Measurements from ENCODE around the gene NUBPL.
"Not testable (repeated sequence)": the region's sequence is repeated elsewhere in the genome, so short reads cannot be mapped to it uniquely, and the experiment has no call there.

The NUBPL gene

GRCh38 chr14:31678421-31679249 lies 117.4 kb downstream of the NUBPL start:
- no peak for DNase-seq

GRCh38 chr14:31682768-31683167 lies 121.6 kb downstream of the NUBPL start:
- no peak for DNase-seq

GRCh38 chr14:31687726-31688125 lies 126.5 kb downstream of the NUBPL start:
- no peak for DNase-seq

- no peak for DNase-seq
Measured at GRCh38 chr14:31690056-31690455, 128.9 kb downstream of the NUBPL start.

- peak; percentile 27 for DNase-seq
Measured at GRCh38 chr14:31692376-31692781, 131.2 kb downstream of the NUBPL start.

- DNase-seq = no peak
Measured at GRCh38 chr14:31696378-31696777, 135.2 kb downstream of the NUBPL start.

GRCh38 chr14:31699809-31700208 lies 138.6 kb downstream of the NUBPL start:
- no peak for DNase-seq

- no peak for DNase-seq
Measured at GRCh38 chr14:31700282-31701074, 139.3 kb downstream of the NUBPL start.

- no peak for DNase-seq
Measured at GRCh38 chr14:31702130-31702529, 140.9 kb downstream of the NUBPL start.

- no peak for DNase-seq
Measured at GRCh38 chr14:31703056-31703455, 141.9 kb downstream of the NUBPL start.

GRCh38 chr14:31705731-31706130 lies 144.5 kb downstream of the NUBPL start:
- no peak for DNase-seq

GRCh38 chr14:31708661-31709060 lies 147.5 kb downstream of the NUBPL start:
- not testable (repeated sequence) for DNase-seq

GRCh38 chr14:31712244-31713127 lies 151.3 kb downstream of the NUBPL start:
- DNase-seq = no peak

- DNase-seq = no peak
Measured at GRCh38 chr14:31716208-31716607, 155.0 kb downstream of the NUBPL start.

GRCh38 chr14:31717294-31718085 lies 156.3 kb downstream of the NUBPL start:
- DNase-seq = no peak

GRCh38 chr14:31718585-31718984 lies 157.4 kb downstream of the NUBPL start:
- DNase-seq = no peak

GRCh38 chr14:31718985-31719384 lies 157.8 kb downstream of the NUBPL start:
- DNase-seq = no peak

- DNase-seq = no peak
Measured at GRCh38 chr14:31726337-31726736, 165.1 kb downstream of the NUBPL start.

GRCh38 chr14:31727797-31728196 lies 166.6 kb downstream of the NUBPL start:
- no peak for DNase-seq

- DNase-seq = no peak
Measured at GRCh38 chr14:31740688-31741087, 179.5 kb downstream of the NUBPL start.

GRCh38 chr14:31745741-31746140 lies 184.5 kb downstream of the NUBPL start:
- no peak for DNase-seq

GRCh38 chr14:31746326-31746725 lies 185.1 kb downstream of the NUBPL start:
- DNase-seq = no peak
